Measurements from ENCODE around the gene FZD4.

DNA sequence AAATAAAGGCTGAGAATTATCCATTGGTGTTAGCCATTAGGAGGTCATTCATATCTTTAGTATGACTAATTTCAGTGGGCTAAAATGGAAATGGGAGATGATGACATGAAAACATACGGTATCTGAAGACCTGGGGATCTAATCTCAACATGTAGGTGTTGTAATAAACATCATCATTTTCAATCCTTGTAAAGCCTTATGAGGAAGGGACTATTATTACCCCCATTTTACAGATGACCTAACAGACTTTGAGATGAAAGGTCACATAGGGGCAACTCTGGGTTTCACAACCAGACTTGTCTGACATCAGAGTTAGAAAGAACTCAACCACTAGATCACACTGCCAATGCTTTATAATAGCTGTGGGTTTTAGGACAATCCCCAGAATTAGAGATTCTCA lies 47.7 kb upstream of the FZD4 start:
- TF ChIP-seq YY1 (IDR thresholded peaks at IDR 0.05; ENCODE audit: low read depth) (no peak), CEBPB (IDR thresholded peaks at IDR 0.05) (no peak), TEAD4 (IDR thresholded peaks at IDR 0.05) (no peak), EP300 (IDR thresholded peaks at IDR 0.05; ENCODE audit: borderline replicate concordance) (no peak), CREB1 (IDR thresholded peaks at IDR 0.05; ENCODE audit: low read depth) (no peak), RAD21 (IDR thresholded peaks at IDR 0.05; ENCODE audit: low read depth) (no peak), TAF1 (IDR thresholded peaks at IDR 0.05; ENCODE audit: low read depth) (no peak), EGR1 (IDR thresholded peaks at IDR 0.05) (no peak)
- TF ChIP-seq, protein P1, sequence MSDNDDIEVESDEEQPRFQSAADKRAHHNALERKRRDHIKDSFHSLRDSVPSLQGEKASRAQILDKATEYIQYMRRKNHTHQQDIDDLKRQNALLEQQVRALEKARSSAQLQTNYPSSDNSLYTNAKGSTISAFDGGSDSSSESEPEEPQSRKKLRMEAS (IDR thresholded peaks at IDR 0.05): no peak
- TF ChIP-seq, protein P2, sequence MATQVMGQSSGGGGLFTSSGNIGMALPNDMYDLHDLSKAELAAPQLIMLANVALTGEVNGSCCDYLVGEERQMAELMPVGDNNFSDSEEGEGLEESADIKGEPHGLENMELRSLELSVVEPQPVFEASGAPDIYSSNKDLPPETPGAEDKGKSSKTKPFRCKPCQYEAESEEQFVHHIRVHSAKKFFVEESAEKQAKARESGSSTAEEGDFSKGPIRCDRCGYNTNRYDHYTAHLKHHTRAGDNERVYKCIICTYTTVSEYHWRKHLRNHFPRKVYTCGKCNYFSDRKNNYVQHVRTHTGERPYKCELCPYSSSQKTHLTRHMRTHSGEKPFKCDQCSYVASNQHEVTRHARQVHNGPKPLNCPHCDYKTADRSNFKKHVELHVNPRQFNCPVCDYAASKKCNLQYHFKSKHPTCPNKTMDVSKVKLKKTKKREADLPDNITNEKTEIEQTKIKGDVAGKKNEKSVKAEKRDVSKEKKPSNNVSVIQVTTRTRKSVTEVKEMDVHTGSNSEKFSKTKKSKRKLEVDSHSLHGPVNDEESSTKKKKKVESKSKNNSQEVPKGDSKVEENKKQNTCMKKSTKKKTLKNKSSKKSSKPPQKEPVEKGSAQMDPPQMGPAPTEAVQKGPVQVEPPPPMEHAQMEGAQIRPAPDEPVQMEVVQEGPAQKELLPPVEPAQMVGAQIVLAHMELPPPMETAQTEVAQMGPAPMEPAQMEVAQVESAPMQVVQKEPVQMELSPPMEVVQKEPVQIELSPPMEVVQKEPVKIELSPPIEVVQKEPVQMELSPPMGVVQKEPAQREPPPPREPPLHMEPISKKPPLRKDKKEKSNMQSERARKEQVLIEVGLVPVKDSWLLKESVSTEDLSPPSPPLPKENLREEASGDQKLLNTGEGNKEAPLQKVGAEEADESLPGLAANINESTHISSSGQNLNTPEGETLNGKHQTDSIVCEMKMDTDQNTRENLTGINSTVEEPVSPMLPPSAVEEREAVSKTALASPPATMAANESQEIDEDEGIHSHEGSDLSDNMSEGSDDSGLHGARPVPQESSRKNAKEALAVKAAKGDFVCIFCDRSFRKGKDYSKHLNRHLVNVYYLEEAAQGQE (IDR thresholded peaks at IDR 0.05; ENCODE audit: low read depth): no peak
- TF ChIP-seq, protein P3, sequence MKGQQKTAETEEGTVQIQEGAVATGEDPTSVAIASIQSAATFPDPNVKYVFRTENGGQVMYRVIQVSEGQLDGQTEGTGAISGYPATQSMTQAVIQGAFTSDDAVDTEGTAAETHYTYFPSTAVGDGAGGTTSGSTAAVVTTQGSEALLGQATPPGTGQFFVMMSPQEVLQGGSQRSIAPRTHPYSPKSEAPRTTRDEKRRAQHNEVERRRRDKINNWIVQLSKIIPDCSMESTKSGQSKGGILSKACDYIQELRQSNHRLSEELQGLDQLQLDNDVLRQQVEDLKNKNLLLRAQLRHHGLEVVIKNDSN (IDR thresholded peaks at IDR 0.05): no peak

All from Ishikawa (cell line).